ENCODE results near the gene ERCC8. TPM values are rescaled to one million over a fixed set of nuclear protein-coding genes. Genes with fewer than 3 reads are reported as not detected.

The ERCC8 gene
- polyA plus RNA-seq, 1 donor from 2014 or later: 48.0 TPM

GRCh38 chr5:60829490-60830266 is 115.2 kb downstream of the ERCC8 start:
- no peaks in the 10 kb centered on the region for H4K20me1 ChIP-seq (ENCODE audit: insufficient read depth)
- H3K36me3 ChIP-seq (ENCODE audit: insufficient read depth, low read length): no peaks in the 10 kb centered on the region
- no peak overlapping the region for H2AFZ ChIP-seq (ENCODE audit: low read depth, low read length)
- no peaks in the 10 kb centered on the region for H3K9me3 ChIP-seq (ENCODE audit: low read length)
- H3K9me2 ChIP-seq (ENCODE audit: insufficient read depth, low read length): no peaks in the 10 kb centered on the region
- no peak overlapping the region for H3K4me2 ChIP-seq (ENCODE audit: low read length)
- no peaks in the 10 kb centered on the region for H3F3A ChIP-seq (ENCODE audit: insufficient read depth, low read length, poor library complexity, severe bottlenecking)
- no peak overlapping the region for H3K27ac ChIP-seq (ENCODE audit: low read length)
- TF ChIP-seq SMC3 (conservative IDR thresholded peaks at IDR 0.05; ENCODE audit: poor library complexity) (no peak), CTCF (IDR thresholded peaks at IDR 0.05; ENCODE audit: poor library complexity, severe bottlenecking) (no peak), TAF1 (IDR thresholded peaks at IDR 0.05; ENCODE audit: low read depth) (no peak), EP300 (conservative IDR thresholded peaks at IDR 0.05; ENCODE audit: poor library complexity, severe bottlenecking) (no peak), MXI1 (conservative IDR thresholded peaks at IDR 0.05; ENCODE audit: poor library complexity, severe bottlenecking) (no peak), POLR2AphosphoS5 (IDR thresholded peaks at IDR 0.05) (no peak), EZH2 (IDR thresholded peaks at IDR 0.05; ENCODE audit: borderline replicate concordance, insufficient read depth, low read length, poor library complexity, severe bottlenecking) (no peak), REST (IDR thresholded peaks at IDR 0.05; ENCODE audit: borderline replicate concordance) (no peak), RAD21 (conservative IDR thresholded peaks at IDR 0.05) (no peak)
- H3K79me2 ChIP-seq (replicated peaks; ENCODE audit: insufficient read depth, low read length): no peaks in the 10 kb centered on the region
- no peak overlapping the region for H3K9ac ChIP-seq (ENCODE audit: low read length)
- H3K27me3 ChIP-seq (ENCODE audit: insufficient read depth, low read depth, low read length): no peaks in the 10 kb centered on the region
- no peak overlapping the region for H3K4me3 ChIP-seq (ENCODE audit: low read length)

GRCh38 chr5:60827201-60827600 is 117.7 kb downstream of the ERCC8 start:
- H3K4me2 ChIP-seq (ENCODE audit: low read length): no peak overlapping the region
- H3K9me3 ChIP-seq (ENCODE audit: low read length): no peaks in the 10 kb centered on the region
- H3K9ac ChIP-seq (ENCODE audit: low read length): no peak overlapping the region
- no peak overlapping the region for H3K27ac ChIP-seq (ENCODE audit: low read length)
- H4K20me1 ChIP-seq (ENCODE audit: insufficient read depth): no peaks in the 10 kb centered on the region
- no peak overlapping the region for H2AFZ ChIP-seq (ENCODE audit: low read depth, low read length)
- no peak overlapping the region for H3K4me3 ChIP-seq (ENCODE audit: low read length)
- no peaks in the 10 kb centered on the region for H3K27me3 ChIP-seq (ENCODE audit: insufficient read depth, low read depth, low read length)
- no peaks in the 10 kb centered on the region for H3K36me3 ChIP-seq (ENCODE audit: insufficient read depth, low read length)
- no peaks in the 10 kb centered on the region for H3K79me2 ChIP-seq (replicated peaks; ENCODE audit: insufficient read depth, low read length)
- no peaks in the 10 kb centered on the region for H3K9me2 ChIP-seq (ENCODE audit: insufficient read depth, low read length)
- no peak for TF ChIP-seq SMC3 (conservative IDR thresholded peaks at IDR 0.05; ENCODE audit: poor library complexity)
- TF ChIP-seq MXI1 (conservative IDR thresholded peaks at IDR 0.05; ENCODE audit: poor library complexity, severe bottlenecking): no peak
- TF ChIP-seq EZH2 (IDR thresholded peaks at IDR 0.05; ENCODE audit: borderline replicate concordance, insufficient read depth, low read length, poor library complexity, severe bottlenecking): no peak
- TF ChIP-seq RAD21 (conservative IDR thresholded peaks at IDR 0.05): no peak
- no peak for TF ChIP-seq REST (IDR thresholded peaks at IDR 0.05; ENCODE audit: borderline replicate concordance)
- TF ChIP-seq CTCF (IDR thresholded peaks at IDR 0.05; ENCODE audit: poor library complexity, severe bottlenecking): no peak
- no peaks in the 10 kb centered on the region for H3F3A ChIP-seq (ENCODE audit: insufficient read depth, low read length, poor library complexity, severe bottlenecking)

All from neural cell (in vitro differentiated cells).